Fibroblast of lung (primary cell): ENCODE measurements around the gene CYP4V2. TPM values are rescaled to one million over a fixed set of nuclear protein-coding genes. Genes with fewer than 3 reads are reported as not detected.

ENCODE experiments used
- DNase-seq, 2 donors: peaks; one replicate each; pipeline versions ENCODE4 v3.0.0 to v3.0.0-alpha.2; 2010; ENCODE audit warnings: low read depth in 2 of 2
- H2AFZ ChIP-seq: 2 replicates; pipeline ENCODE4 v1.5.1; 2012; ENCODE audit warnings: low read length, control low read depth, inconsistent platforms
- H3K27ac ChIP-seq: 2 replicates; pipeline ENCODE4 v1.5.1; 2011; ENCODE audit warnings: low read length, control low read depth; ENCODE audit not compliant: insufficient read depth
- H3K27me3 ChIP-seq: 2 replicates; pipeline ENCODE4 v1.5.1; 2011; ENCODE audit warnings: mild to moderate bottlenecking, low read length; ENCODE audit not compliant: control insufficient read depth, insufficient read depth
- H3K36me3 ChIP-seq: 2 replicates; pipeline ENCODE4 v1.5.1; 2011; ENCODE audit warnings: low read length; ENCODE audit not compliant: control insufficient read depth, insufficient read depth
- H3K4me1 ChIP-seq: 2 replicates; pipeline ENCODE4 v1.5.1; 2011; ENCODE audit warnings: low read length; ENCODE audit not compliant: control insufficient read depth, insufficient read depth; ENCODE audit errors: extremely low read depth
- H3K4me2 ChIP-seq: 2 replicates; pipeline ENCODE4 v1.5.1; 2011; ENCODE audit warnings: low read length, control low read depth; ENCODE audit not compliant: insufficient read depth; ENCODE audit errors: extremely low read depth
- H3K4me3 ChIP-seq, 4 experiments: fragments of 200-600 bp in 1 of 4; sonication (generic) in 1 of 4; replicated peaks in 1 of 4; 2 replicates each; pipeline ENCODE4 v1.5.1; 2011 to 2016; ENCODE audit warnings: low read length in 4 of 4, low read depth in 3 of 4, mild to moderate bottlenecking in 3 of 4, control low read depth in 2 of 4, inconsistent platforms in 1 of 4, mixed read lengths in 1 of 4; ENCODE audit not compliant: insufficient read depth in 1 of 4; ENCODE audit errors: control extremely low read depth in 1 of 4
- H3K79me2 ChIP-seq: 2 replicates; pipeline ENCODE4 v1.5.1; 2012; ENCODE audit warnings: mild to moderate bottlenecking, low read length, inconsistent platforms; ENCODE audit not compliant: control insufficient read depth, insufficient read depth
- H3K9ac ChIP-seq: 2 replicates; pipeline ENCODE4 v1.5.1; 2011; ENCODE audit warnings: mild to moderate bottlenecking, low read length, control low read depth; ENCODE audit not compliant: insufficient read depth
- H3K9me3 ChIP-seq: 2 replicates; pipeline ENCODE4 v1.5.1; 2012; ENCODE audit warnings: low read depth, low read length; ENCODE audit not compliant: control insufficient read depth, insufficient read depth
- H4K20me1 ChIP-seq: 2 replicates; pipeline ENCODE4 v1.5.1; 2011; ENCODE audit warnings: low read length; ENCODE audit not compliant: control insufficient read depth, insufficient read depth; ENCODE audit errors: extremely low read depth
- CTCF ChIP-seq, 2 donors: IDR thresholded peaks in 1 of 2; conservative IDR thresholded peaks in 1 of 2; 1 replicate in 1 of 2; 2 replicates in 1 of 2; pipeline ENCODE4 v1.5.1; 2011 to 2012; ENCODE audit warnings: low read length in 2 of 2, control low read depth in 1 of 2, inconsistent platforms in 1 of 2, low read depth in 1 of 2, mild to moderate bottlenecking in 1 of 2
- EZH2 ChIP-seq: IDR thresholded peaks from 2 replicates; pipeline ENCODE4 v1.5.1; 2012; ENCODE audit warnings: low read length, control low read depth, mild to moderate bottlenecking; ENCODE audit errors: missing control alignments
- polyA plus RNA-seq, 2 donors: library from polyadenylated mRNA; depleted of rRNA in 1 of 2; stranded (reverse) in 1 of 2; unstranded in 1 of 2; fragments of >200 nt; gene quantifications; 2 replicates each; pipeline ENCODE4 v1.2.1, GENCODE V29; 2011 to 2012; ENCODE audit warnings: missing spikeins in 1 of 2
- total RNA-seq: library from RNA; depleted of rRNA; stranded (reverse); fragments of >200 nt; gene quantifications from 2 replicates; pipeline ENCODE4 v1.2.1, GENCODE V29; 2014

CYP4V2 gene
- total and polyA plus RNA-seq, 2 donors (not counting 1 experiment from before 2014, with no cell fraction given) = 17.2 to 37.8 TPM

- Histone ChIP-seq H3K4me1 (no peaks in the 10 kb centered on the region), H3K4me2 (peak overlapping the region; percentile 34), H3K9ac (no peak overlapping the region), H3K36me3 (no peaks in the 10 kb centered on the region), H3K27me3 (no peaks in the 10 kb centered on the region), H3K4me3 (peak overlapping the region in 1 of 4 experiments; percentile 16), H3K27ac (no peak overlapping the region), H3K79me2 (no peaks in the 10 kb centered on the region), H4K20me1 (no peaks in the 10 kb centered on the region), H3K9me3 (no peaks in the 10 kb centered on the region), H2AFZ (peak overlapping the region; percentile 9)
- DNase-seq = no peak
- TF ChIP-seq CTCF (conservative IDR thresholded peaks at IDR 0.05 in 1 of 2, IDR thresholded peaks at IDR 0.05 in 1 of 2; ENCODE audit: low read depth in 1 of 2, low read length in 2 of 2) (no peak), EZH2 (no peak)
These were observed 36.6 kb downstream of the CYP4V2 start for GRCh38 chr4:186227744-186228513.

GRCh38 chr4:186228514-186228894 lies 37.1 kb downstream of the CYP4V2 start:
- H2AFZ ChIP-seq = peak overlapping the region; percentile 44

GRCh38 chr4:186234367-186234766 lies 43.0 kb downstream of the CYP4V2 start:
- Histone ChIP-seq H3K27ac (no peak overlapping the region), H3K36me3 (no peaks in the 10 kb centered on the region), H2AFZ (no peak overlapping the region), H3K9me3 (no peaks in the 10 kb centered on the region), H3K4me1 (no peaks in the 10 kb centered on the region), H4K20me1 (no peaks in the 10 kb centered on the region), H3K9ac (no peak overlapping the region), H3K27me3 (no peaks in the 10 kb centered on the region), H3K4me2 (no peak overlapping the region), H3K79me2 (no peaks in the 10 kb centered on the region), H3K4me3 (no peak overlapping the region)
- no peak for TF ChIP-seq CTCF (conservative IDR thresholded peaks at IDR 0.05 in 1 of 2, IDR thresholded peaks at IDR 0.05 in 1 of 2; ENCODE audit: low read depth in 1 of 2, low read length in 2 of 2)
- TF ChIP-seq EZH2 = no peak
- DNase-seq = no peak

More at GRCh38 chr4:186228514-186228894, 37.1 kb downstream of the CYP4V2 start:
- no peak for TF ChIP-seq CTCF (conservative IDR thresholded peaks at IDR 0.05 in 1 of 2, IDR thresholded peaks at IDR 0.05 in 1 of 2; ENCODE audit: low read depth in 1 of 2, low read length in 2 of 2)
- TF ChIP-seq EZH2 = no peak
- Histone ChIP-seq H3K4me1 (no peaks in the 10 kb centered on the region), H4K20me1 (no peaks in the 10 kb centered on the region), H3K9me3 (no peaks in the 10 kb centered on the region), H3K27me3 (no peaks in the 10 kb centered on the region), H3K36me3 (no peaks in the 10 kb centered on the region), H3K27ac (no peak overlapping the region), H3K9ac (no peak overlapping the region), H3K4me2 (peak overlapping the region; percentile 34), H3K4me3 (peak overlapping the region in 1 of 4 experiments; percentile 16), H3K79me2 (no peaks in the 10 kb centered on the region)
- peak in 1 of 2 donors; percentile 12 for DNase-seq
